IMR-90 (cell line): ENCODE measurements around the gene ANKRD33B.

Source experiments
- CTCF ChIP-seq: conservative IDR thresholded peaks from 2 replicates; pipeline ENCODE4 v1.5.1; 2012; ENCODE audit warnings: mild to moderate bottlenecking, low read depth, low read length, improper control_type of control experiment
- ELK1 ChIP-seq: fragments of 150-350 bp; IDR thresholded peaks from 2 replicates; pipeline ENCODE4 v1.6.1; 2016; ENCODE audit warnings: low read depth, mild to moderate bottlenecking, low read length, moderate library complexity, borderline replicate concordance
- MAFK ChIP-seq: IDR thresholded peaks from 2 replicates; pipeline ENCODE4 v1.6.1; 2012; ENCODE audit warnings: low read depth, low read length, improper control_type of control experiment
- NFE2L2 ChIP-seq: fragments of 150-350 bp; IDR thresholded peaks from 2 replicates; pipeline ENCODE4 v1.6.1; 2016; ENCODE audit warnings: low read depth, mild to moderate bottlenecking, low read length
- POLR2A ChIP-seq: IDR thresholded peaks from 2 replicates; pipeline ENCODE4 v1.6.1; 2012; ENCODE audit warnings: mild to moderate bottlenecking, low read depth, low read length
- RCOR1 ChIP-seq: IDR thresholded peaks from 2 replicates; pipeline ENCODE4 v1.6.1; 2012; ENCODE audit warnings: mild to moderate bottlenecking, low read length, improper control_type of control experiment; ENCODE audit not compliant: insufficient replicate concordance
- SMC3 ChIP-seq: fragments of 150-350 bp; IDR thresholded peaks from 2 replicates; pipeline ENCODE4 v1.6.1; 2016; ENCODE audit warnings: low read depth, mild to moderate bottlenecking, antibody characterized with exemption, low read length, moderate library complexity
- USF2 ChIP-seq: fragments of 150-350 bp; IDR thresholded peaks from 2 replicates; pipeline ENCODE4 v1.6.1; 2017; ENCODE audit warnings: mild to moderate bottlenecking, antibody characterized with exemption, low read length, low read depth

- TF ChIP-seq POLR2A: no peak
- TF ChIP-seq CTCF: no peak
- TF ChIP-seq MAFK: no peak
- no peak for TF ChIP-seq USF2
- TF ChIP-seq SMC3: no peak
- TF ChIP-seq NFE2L2: no peak
- no peak for TF ChIP-seq ELK1
- TF ChIP-seq RCOR1: no peak
These were observed 33.1 kb upstream of the ANKRD33B start for GRCh38 chr5:10530601-10531320.
